ENCODE data around the gene KIFC1.
A peak's percentile ranks its signal among the peaks of the same experiment; 100 is the strongest.

Gene KIFC1

GRCh38 chr6:33455051-33455450 is 63.4 kb downstream of the KIFC1 start:
- peaks cover 0 to 18% (median 0%) of the 10 kb centered on the region in 11 experiments; a peak in 3 of 22 replicates for H4K20me1 ChIP-seq
- peaks cover 10 to 34% (median 26%) of the 10 kb centered on the region in 11 experiments for H3K36me3 ChIP-seq
- no peaks in the 10 kb centered on the region for H3K27me3 ChIP-seq
- 0 out of 22 replicates have a peak, but pooled peaks cover 0 to 4% (median 0%) of the 10 kb centered on the region in 11 experiments for H3K9me3 ChIP-seq (replicated peaks in 1 of 11)
- peaks cover 24 to 39% (median 29%) of the 10 kb centered on the region in 10 experiments for H3K4me1 ChIP-seq
- H3K4me3 ChIP-seq, result peak overlapping the region; percentile 73 to 89 (median 82)
- no peak for TF ChIP-seq Cebpa-rat (IDR thresholded peaks at IDR 0.05)
- peak overlapping the region; percentile 78 to 87 (median 84) for H3K9ac ChIP-seq
- H3K4me2 ChIP-seq, result peak overlapping the region; percentile 88 to 98 (median 96)
- peak overlapping the region in 10 of 11 experiments; percentile 69 to 79 (median 72); a peak in 19 of 22 replicates for H3K27ac ChIP-seq

DNA sequence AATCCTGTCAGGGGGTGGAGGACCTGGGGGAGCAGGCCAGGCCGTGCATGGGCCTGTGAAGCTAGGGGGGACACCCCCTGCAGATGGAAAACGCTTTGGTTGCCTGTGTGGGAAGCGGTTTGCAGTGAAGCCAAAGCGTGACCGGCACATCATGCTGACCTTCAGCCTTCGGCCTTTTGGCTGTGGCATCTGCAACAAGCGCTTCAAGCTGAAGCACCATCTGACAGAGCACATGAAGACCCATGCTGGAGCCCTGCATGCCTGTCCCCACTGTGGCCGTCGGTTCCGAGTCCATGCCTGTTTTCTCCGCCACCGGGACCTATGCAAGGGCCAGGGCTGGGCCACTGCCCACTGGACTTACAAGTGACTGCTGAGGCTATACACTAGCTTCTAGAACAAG is 64.5 kb downstream of the KIFC1 start:
- Histone ChIP-seq H3K9ac (0 out of 22 replicates have a peak overlapping the region, but pooled peaks of 1 of the 11 experiments have one; percentile 86), H3K4me2 (peak overlapping the region in 2 of 11 experiments; percentile 92 to 96; a peak in 2 of 22 replicates), H3K9me3 (replicated peaks in 1 of 11) (0 out of 22 replicates have a peak, but pooled peaks cover 0 to 4% (median 0%) of the 10 kb centered on the region in 11 experiments), H4K20me1 (peaks cover 0 to 18% (median 0%) of the 10 kb centered on the region in 11 experiments; a peak in 3 of 22 replicates), H3K4me1 (peaks cover 15 to 28% (median 24%) of the 10 kb centered on the region in 10 experiments), H3K4me3 (no peak overlapping the region), H3K27ac (no peak overlapping the region), H3K36me3 (peaks cover 10 to 34% (median 24%) of the 10 kb centered on the region in 11 experiments), H3K27me3 (no peaks in the 10 kb centered on the region)
- no peak for TF ChIP-seq Cebpa-rat (IDR thresholded peaks at IDR 0.05)

DNA sequence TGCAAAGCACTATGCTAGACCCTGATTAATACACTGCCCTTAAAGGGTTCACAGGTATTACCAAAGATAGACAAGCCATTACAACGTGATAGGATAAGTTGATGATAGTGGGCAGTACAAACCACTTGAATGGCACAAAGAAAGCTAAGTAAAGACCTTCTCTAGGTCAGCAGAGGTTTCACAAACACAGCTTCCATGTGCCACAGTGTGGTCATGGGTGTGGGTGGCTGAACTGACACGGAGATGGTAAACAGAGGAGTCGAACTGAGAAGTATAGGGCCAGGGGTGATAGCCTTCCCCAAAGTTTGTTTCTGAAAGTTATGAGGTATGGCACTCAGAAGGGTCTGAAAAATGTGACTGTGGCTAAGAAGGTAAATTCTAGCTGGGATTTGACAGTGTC is 67.1 kb downstream of the KIFC1 start:
- peaks cover 10 to 29% (median 22%) of the 10 kb centered on the region in 11 experiments for H3K36me3 ChIP-seq
- H3K27ac ChIP-seq, result no peak overlapping the region
- H4K20me1 ChIP-seq, result peaks cover 0 to 18% (median 0%) of the 10 kb centered on the region in 11 experiments; a peak in 3 of 22 replicates
- H3K4me1 ChIP-seq, result peaks cover 8 to 17% (median 13%) of the 10 kb centered on the region in 10 experiments
- 0 out of 22 replicates have a peak, but pooled peaks cover 0 to 4% (median 0%) of the 10 kb centered on the region in 11 experiments for H3K9me3 ChIP-seq (replicated peaks in 1 of 11)
- no peak overlapping the region for H3K9ac ChIP-seq
- H3K4me2 ChIP-seq, result no peak overlapping the region
- no peak overlapping the region for H3K4me3 ChIP-seq
- H3K27me3 ChIP-seq, result no peaks in the 10 kb centered on the region
- TF ChIP-seq Cebpa-rat (IDR thresholded peaks at IDR 0.05), result no peak

DNA sequence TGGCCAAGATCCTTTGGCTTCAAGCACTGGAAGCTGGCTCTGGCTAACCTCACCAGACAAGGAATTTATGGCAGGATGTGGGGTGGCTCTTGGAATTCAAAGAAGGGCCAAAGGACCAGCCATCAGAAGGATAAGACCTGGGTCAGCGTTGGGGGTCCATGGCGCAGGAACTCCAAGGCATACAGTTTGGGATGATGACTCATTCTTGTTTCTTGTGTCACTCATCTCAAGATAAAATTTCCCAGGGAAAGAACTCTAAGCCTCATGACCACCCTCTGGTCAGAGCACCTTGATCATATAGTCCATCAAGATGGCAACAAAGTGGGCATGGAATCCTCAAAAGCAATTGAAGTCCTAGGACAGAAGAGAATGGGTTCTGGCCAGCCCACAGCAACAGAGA is 67.6 kb downstream of the KIFC1 start:
- Histone ChIP-seq H3K4me1 (peaks cover 8 to 17% (median 13%) of the 10 kb centered on the region in 10 experiments), H4K20me1 (peaks cover 0 to 18% (median 0%) of the 10 kb centered on the region in 11 experiments; a peak in 3 of 22 replicates), H3K27ac (no peak overlapping the region), H3K9ac (no peak overlapping the region), H3K4me3 (no peak overlapping the region), H3K27me3 (no peaks in the 10 kb centered on the region), H3K9me3 (replicated peaks in 1 of 11) (0 out of 22 replicates have a peak, but pooled peaks cover 0 to 4% (median 0%) of the 10 kb centered on the region in 11 experiments), H3K36me3 (peaks cover 10 to 29% (median 22%) of the 10 kb centered on the region in 11 experiments), H3K4me2 (no peak overlapping the region)
- TF ChIP-seq Cebpa-rat (IDR thresholded peaks at IDR 0.05), result no peak
